Keratinocyte (primary cell): Measurements from ENCODE around the gene BHLHE23. TPM values are rescaled to one million over a fixed set of nuclear protein-coding genes. Genes with fewer than 3 reads are reported as not detected.
A peak's percentile ranks its signal among the peaks of the same experiment; 100 is the strongest.

ENCODE experiments used
- DNase-seq: peaks from one replicate; pipeline ENCODE4 v3.0.0-alpha.2; 2011; ENCODE audit warnings: low read depth, missing footprints, low spot score
- FAIRE-seq: peaks from 2 replicates; lab custom pipeline; 2011; peaks lifted over from hg19 to GRCh38; lab: Jason Lieb, UNC
- H2AFZ ChIP-seq: 2 replicates; pipeline ENCODE4 v1.6.0; 2012; ENCODE audit warnings: low read length, control low read depth, inconsistent platforms; ENCODE audit not compliant: control insufficient read depth
- H3K27ac ChIP-seq: 2 replicates; pipeline ENCODE4 v1.5.1; 2011; ENCODE audit warnings: low read length; ENCODE audit not compliant: control insufficient read depth, insufficient read depth
- H3K27me3 ChIP-seq: 3 replicates; pipeline ENCODE4 v1.6.0; 2011; ENCODE audit warnings: low read length; ENCODE audit not compliant: control insufficient read depth, insufficient read depth; ENCODE audit errors: extremely low read depth
- H3K36me3 ChIP-seq, 2 experiments: 2 replicates in 1 of 2; 3 replicates in 1 of 2; pipeline ENCODE4 v1.5.1; 2011; ENCODE audit warnings: low read length in 2 of 2, mild to moderate bottlenecking in 1 of 2; ENCODE audit not compliant: control insufficient read depth in 2 of 2, insufficient read depth in 2 of 2; ENCODE audit errors: extremely low read depth in 1 of 2
- H3K4me1 ChIP-seq: 3 replicates; pipeline ENCODE4 v1.5.1; 2011; ENCODE audit warnings: low read length; ENCODE audit not compliant: control insufficient read depth, insufficient read depth; ENCODE audit errors: extremely low read depth
- H3K4me2 ChIP-seq: 3 replicates; pipeline ENCODE4 v1.6.0; 2011; ENCODE audit warnings: low read depth, low read length; ENCODE audit not compliant: control insufficient read depth, insufficient read depth; ENCODE audit errors: extremely low read depth
- H3K4me3 ChIP-seq, 3 experiments: fragments of 200-600 bp in 1 of 3; sonication (generic) in 1 of 3; 2 replicates in 2 of 3; 3 replicates in 1 of 3; pipeline ENCODE4 v1.5.1; 2011 to 2016; ENCODE audit warnings: low read length in 3 of 3, mild to moderate bottlenecking in 3 of 3, control low read depth in 2 of 3, inconsistent platforms in 1 of 3, low read depth in 1 of 3, mixed read lengths in 1 of 3, mixed run types in 1 of 3, moderate library complexity in 1 of 3; ENCODE audit not compliant: control insufficient read depth in 2 of 3, insufficient read depth in 2 of 3; ENCODE audit errors: extremely low read depth in 1 of 3
- H3K79me2 ChIP-seq: 2 replicates; pipeline ENCODE4 v1.6.0; 2012; ENCODE audit warnings: low read length; ENCODE audit not compliant: control insufficient read depth, insufficient read depth
- H3K9ac ChIP-seq: 3 replicates; pipeline ENCODE4 v1.6.0; 2011; ENCODE audit warnings: low read length; ENCODE audit not compliant: control insufficient read depth, insufficient read depth; ENCODE audit errors: extremely low read depth
- H3K9me1 ChIP-seq: 3 replicates; pipeline ENCODE4 v1.6.0; 2011; ENCODE audit warnings: low read length; ENCODE audit not compliant: control insufficient read depth, insufficient read depth; ENCODE audit errors: extremely low read depth
- H3K9me3 ChIP-seq: 2 replicates; pipeline ENCODE4 v1.5.1; 2012; ENCODE audit warnings: low read depth, low read length; ENCODE audit not compliant: control insufficient read depth
- H4K20me1 ChIP-seq: 3 replicates; pipeline ENCODE4 v1.6.0; 2011; ENCODE audit warnings: low read length; ENCODE audit not compliant: control insufficient read depth, insufficient read depth; ENCODE audit errors: extremely low read depth
- EZH2 ChIP-seq: IDR thresholded peaks from one replicate; pipeline ENCODE4 v1.6.1; 2012; ENCODE audit warnings: inconsistent platforms, mild to moderate bottlenecking, low read length, moderate library complexity
- dilution Hi-C: fragments of 300-500 bp; cut with MboI; formaldehyde crosslinking; loops from one replicate; pipeline ENCODE4 v1.7.0; 2020; ENCODE audit warnings: low sequenced_read_pairs; ENCODE audit not compliant: extremely low pct_ligation_motif_present
- polyA plus RNA-seq, 5 experiments: library from polyadenylated mRNA; depleted of rRNA in 3 of 5; stranded (reverse) in 3 of 5; stranded (forward) in 1 of 5; unstranded in 1 of 5; fragments of >200 nt; gene quantifications; 1 replicate in 1 of 5; 2 replicates in 3 of 5; 3 replicates in 1 of 5; pipeline versions ENCODE4 v1.2.1 to v1.2.3, GENCODE V29; 2011 to 2012; ENCODE audit warnings: missing spikeins in 2 of 5, low read depth in 1 of 5, low replicate concordance in 1 of 5
- TF ChIP-seq, protein P1 (sequence below), 3 experiments: IDR thresholded peaks in 1 of 3; conservative IDR thresholded peaks in 1 of 3; optimal IDR thresholded peaks in 1 of 3; 2 replicates in 2 of 3; 3 replicates in 1 of 3; pipeline versions ENCODE3 to v1.5.1; 2011; ENCODE audit warnings: low read length in 3 of 3, mild to moderate bottlenecking in 3 of 3, moderate library complexity in 2 of 3, control low read depth in 1 of 3, inconsistent platforms in 1 of 3; ENCODE audit not compliant: insufficient read depth in 2 of 3; ENCODE audit errors: extremely low read depth in 1 of 3

Gene BHLHE23
- polyA plus RNA-seq, 1 donor (not counting 4 experiments of a cell fraction or from before 2014, with no cell fraction given) = not detected

- H3K9me1 ChIP-seq = no peaks in the 10 kb centered on the region
- H3K9me3 ChIP-seq = no peaks in the 10 kb centered on the region
- no peak overlapping the region for H3K9ac ChIP-seq
- no peak overlapping the region for H3K27ac ChIP-seq
- peaks cover 93% of the 10 kb centered on the region for H3K27me3 ChIP-seq
- no peaks in the 10 kb centered on the region for H3K36me3 ChIP-seq
- FAIRE-seq (no peak), DNase-seq (no peak)
- H2AFZ ChIP-seq = no peak overlapping the region
- H3K4me1 ChIP-seq = no peaks in the 10 kb centered on the region
- H4K20me1 ChIP-seq = no peaks in the 10 kb centered on the region
- dilution Hi-C loops = no loop called here
- no peak overlapping the region for H3K4me3 ChIP-seq
- H3K79me2 ChIP-seq = no peaks in the 10 kb centered on the region
- TF ChIP-seq EZH2 = peak; percentile 94
- TF ChIP-seq, protein P1, sequence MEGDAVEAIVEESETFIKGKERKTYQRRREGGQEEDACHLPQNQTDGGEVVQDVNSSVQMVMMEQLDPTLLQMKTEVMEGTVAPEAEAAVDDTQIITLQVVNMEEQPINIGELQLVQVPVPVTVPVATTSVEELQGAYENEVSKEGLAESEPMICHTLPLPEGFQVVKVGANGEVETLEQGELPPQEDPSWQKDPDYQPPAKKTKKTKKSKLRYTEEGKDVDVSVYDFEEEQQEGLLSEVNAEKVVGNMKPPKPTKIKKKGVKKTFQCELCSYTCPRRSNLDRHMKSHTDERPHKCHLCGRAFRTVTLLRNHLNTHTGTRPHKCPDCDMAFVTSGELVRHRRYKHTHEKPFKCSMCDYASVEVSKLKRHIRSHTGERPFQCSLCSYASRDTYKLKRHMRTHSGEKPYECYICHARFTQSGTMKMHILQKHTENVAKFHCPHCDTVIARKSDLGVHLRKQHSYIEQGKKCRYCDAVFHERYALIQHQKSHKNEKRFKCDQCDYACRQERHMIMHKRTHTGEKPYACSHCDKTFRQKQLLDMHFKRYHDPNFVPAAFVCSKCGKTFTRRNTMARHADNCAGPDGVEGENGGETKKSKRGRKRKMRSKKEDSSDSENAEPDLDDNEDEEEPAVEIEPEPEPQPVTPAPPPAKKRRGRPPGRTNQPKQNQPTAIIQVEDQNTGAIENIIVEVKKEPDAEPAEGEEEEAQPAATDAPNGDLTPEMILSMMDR (optimal IDR thresholded peaks at IDR 0.05 in 1 of 3, IDR thresholded peaks at IDR 0.05 in 1 of 3, conservative IDR thresholded peaks at IDR 0.05 in 1 of 3; ENCODE audit: extremely low read depth in 1 of 3, insufficient read depth in 2 of 3, low read length in 3 of 3) = no peak
- no peak overlapping the region for H3K4me2 ChIP-seq
Observed at GRCh38 chr20:63005862-63006539, 763 bp downstream of the BHLHE23 start.

- no peak for DNase-seq
- Histone ChIP-seq H3K27me3 (peaks cover 93% of the 10 kb centered on the region), H3K4me3 (no peak overlapping the region), H3K9me3 (no peaks in the 10 kb centered on the region), H3K27ac (no peak overlapping the region), H2AFZ (no peak overlapping the region), H4K20me1 (no peaks in the 10 kb centered on the region), H3K9ac (no peak overlapping the region), H3K36me3 (no peaks in the 10 kb centered on the region), H3K9me1 (no peaks in the 10 kb centered on the region), H3K4me1 (no peaks in the 10 kb centered on the region), H3K79me2 (no peaks in the 10 kb centered on the region), H3K4me2 (no peak overlapping the region)
- FAIRE-seq = no peak
- dilution Hi-C loops = no loop called here
- no peak for TF ChIP-seq EZH2
- TF ChIP-seq, protein P1 (optimal IDR thresholded peaks at IDR 0.05 in 1 of 3, IDR thresholded peaks at IDR 0.05 in 1 of 3, conservative IDR thresholded peaks at IDR 0.05 in 1 of 3; ENCODE audit: extremely low read depth in 1 of 3, insufficient read depth in 2 of 3, low read length in 3 of 3) = no peak
Observed at GRCh38 chr20:63005365-63005861, 1.4 kb downstream of the BHLHE23 start.
